GM18867 (cell line): Measurements from ENCODE around the gene GLRX.

Experiments
- ATAC-seq: cut with Tn5 transposase; IDR thresholded peaks from one replicate; pipeline ENCODE4 v1.9.1; 2021; ENCODE audit warnings: mild to moderate bottlenecking, moderate library complexity; ENCODE audit not compliant: unreplicated experiment

GLRX gene, protein sequence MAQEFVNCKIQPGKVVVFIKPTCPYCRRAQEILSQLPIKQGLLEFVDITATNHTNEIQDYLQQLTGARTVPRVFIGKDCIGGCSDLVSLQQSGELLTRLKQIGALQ

DNA sequence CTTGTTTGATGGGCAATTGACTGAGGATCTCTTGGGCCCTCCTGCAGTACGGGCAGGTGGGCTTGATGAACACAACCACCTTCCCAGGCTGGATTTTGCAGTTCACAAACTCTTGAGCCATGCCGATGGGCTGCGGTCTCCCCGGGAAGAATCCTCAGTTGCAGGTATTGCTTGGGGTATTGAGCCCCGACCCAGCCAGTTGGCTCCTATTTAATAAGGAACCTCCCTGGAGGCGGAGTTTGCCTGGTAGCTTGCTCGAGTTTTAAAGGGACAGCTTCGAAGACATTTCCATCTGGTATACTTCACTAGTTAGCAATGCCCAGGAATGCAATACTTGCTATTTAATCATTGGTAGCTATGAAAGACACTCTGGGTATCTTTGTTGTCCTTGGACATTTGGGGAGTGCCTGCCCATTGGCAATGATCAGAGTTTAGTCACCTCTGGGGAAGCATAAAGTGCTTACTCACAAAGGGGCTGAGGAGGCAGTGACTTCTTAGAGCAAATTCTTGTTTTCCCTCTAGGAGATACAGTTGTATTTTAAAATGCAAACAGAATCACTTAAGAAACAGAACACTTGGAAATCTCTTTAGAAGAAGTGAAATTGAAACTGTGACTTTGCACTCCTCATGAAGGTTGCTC lies at the start of gene GLRX:
Gene GLRX (minus strand): TSS at position 185 of the 640 bp plus-strand sequence. CDS start 64 bp downstream, at position 121.
- ATAC-seq: peak; percentile 58

DNA sequence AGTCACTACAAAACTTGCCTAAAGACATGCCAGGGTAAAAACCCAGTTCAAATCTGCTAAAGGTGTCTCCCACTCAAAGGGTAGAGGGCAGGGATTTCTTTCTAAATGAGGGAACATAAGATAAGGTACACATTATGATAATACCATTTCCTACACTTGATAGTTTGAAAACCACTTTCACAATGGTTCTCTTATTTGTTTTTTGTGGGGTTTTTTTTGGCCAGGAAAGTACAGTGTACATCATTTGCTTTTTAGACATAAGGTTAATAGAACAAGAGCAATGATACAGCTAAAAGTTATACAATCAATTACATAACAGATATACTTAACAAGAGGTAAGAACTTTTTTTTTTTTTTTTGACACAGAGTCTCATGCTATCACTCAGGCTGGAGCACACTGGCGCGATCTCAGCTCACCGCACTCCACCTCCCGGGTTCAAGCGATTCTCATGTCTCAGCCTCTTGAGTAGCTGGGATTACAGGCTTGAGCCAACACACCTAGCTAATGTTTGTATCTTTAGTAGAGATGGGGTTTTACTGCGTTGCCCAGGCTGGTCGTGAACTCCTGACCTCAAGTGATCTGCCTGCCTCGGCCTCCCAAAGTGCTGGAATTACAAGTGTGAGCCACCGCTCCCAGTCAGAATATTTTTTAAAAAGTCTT lies 48.8 kb upstream of the GLRX start:
- no peak for ATAC-seq

- peak; percentile 63 for ATAC-seq
Measured at GRCh38 chr5:95870105-95870672, 47.7 kb upstream of the GLRX start.

DNA sequence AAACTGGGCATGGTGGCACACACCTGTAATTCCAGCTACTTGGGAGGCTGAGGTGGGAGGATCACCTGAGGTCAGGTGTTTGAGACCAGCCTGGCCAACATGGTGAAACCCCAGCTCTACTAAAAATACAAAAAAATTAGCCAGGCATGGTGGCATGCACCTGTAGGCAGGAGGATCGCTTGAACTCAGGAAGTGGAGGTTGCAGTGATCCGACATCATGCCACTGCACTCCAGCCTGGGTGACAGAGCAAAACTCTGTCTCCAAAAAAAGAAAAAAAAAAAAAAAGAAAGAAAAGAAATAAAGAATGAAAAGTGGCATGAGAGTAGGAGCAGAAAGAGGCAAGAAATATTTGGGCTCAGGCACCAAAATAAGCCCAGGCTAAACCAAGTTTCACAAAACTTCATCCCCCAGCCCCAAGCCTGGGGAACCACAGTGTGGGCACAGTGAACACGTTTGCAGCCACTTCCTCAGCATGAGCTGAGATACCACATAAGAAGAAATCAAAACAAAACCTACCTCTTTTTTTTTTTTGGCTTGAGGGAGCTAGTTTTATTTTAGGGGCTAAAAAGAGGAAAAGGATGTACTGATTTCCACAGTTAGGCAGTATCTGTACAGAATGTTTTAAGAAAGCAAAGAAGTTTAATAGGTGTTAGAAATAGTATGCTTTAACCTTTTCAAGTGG lies 46.8 kb upstream of the GLRX start:
- peak; percentile 56 for ATAC-seq

DNA sequence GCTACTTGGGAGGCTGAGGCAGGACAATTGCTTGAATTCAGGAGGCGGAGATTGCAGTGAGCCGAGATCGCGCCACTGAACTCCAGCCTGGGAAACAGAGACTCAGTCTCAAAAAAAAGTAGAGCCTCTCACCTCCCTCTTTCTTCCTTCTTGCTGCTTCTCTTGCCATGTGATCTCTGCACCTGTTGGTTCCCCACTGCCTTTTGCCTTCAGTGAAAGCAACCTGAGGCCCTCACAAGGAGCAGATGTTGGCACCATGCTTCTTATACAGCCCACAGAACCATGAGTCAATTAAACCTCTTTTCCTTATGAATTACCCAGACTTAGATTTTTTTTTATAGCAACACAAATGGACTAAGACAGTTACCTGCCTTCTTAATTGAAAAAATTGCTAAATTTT lies 45.6 kb upstream of the GLRX start:
- no peak for ATAC-seq

DNA sequence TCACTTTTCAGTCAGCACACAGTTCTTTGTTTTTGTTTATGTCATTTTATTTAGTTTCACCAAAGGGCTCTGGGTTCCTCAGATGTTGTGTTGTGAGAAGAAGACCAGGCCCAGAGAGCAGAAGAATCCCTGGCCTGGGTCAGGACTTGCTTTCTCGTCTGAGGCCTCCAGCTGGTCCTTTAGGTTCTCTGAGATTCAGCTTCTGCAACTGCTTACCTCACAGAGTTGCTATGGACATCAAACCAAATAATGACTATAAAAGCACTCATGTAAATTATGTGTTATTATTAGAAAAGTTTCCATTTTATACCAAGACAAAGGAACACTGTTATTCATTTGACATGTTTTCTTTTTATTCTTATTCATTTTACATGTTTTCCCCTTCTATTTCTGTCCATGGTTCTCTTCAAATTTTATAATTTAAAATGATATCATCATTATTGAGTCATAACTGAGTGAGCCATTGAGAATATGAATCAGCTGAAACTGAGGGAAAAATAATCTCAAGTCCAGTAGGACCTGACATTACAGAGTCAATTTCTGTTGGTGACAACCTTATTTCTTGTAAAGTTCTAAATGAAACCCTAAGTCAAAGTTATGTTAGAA lies 44.0 kb upstream of the GLRX start:
- no peak for ATAC-seq

GRCh38 chr5:95864944-95865504 lies 42.5 kb upstream of the GLRX start:
- no peak for ATAC-seq

DNA sequence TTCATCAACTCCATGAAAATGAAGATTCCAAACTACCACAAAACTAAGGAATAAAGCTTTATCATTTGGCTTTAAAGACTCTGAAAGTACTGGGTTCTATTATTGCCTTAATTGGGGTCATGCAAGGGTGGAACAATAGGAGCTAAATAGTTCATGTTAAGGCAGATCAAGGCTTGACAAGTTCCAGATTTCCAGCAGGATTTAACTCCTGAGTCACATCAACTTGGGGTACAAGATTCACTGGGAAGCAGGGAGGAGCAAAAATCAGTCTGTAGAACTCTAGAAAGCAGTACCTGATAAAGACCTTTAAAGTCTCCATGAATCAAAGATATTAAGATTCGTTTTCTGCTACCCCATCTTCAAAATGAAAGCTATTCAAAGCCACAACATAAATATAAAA lies 41.9 kb upstream of the GLRX start:
- ATAC-seq: no peak

DNA sequence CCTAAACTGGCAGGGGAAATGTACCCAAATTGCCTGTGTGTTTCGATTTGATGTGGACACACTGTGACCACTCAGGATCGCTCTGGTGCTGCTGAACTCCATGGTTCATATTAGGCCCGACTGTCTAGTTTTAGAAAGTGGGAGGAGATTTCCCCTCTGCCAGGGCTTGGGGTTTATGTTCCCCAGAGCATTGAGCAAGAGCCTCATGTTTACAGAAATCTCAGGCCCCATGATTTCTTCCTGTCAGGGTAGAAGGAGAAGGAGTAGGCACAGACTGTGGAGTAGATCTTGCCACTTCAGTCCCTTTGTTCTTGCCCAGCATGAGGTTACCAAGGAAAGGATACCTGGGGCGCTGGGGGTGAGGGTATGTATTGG lies 40.8 kb upstream of the GLRX start:
- no peak for ATAC-seq

DNA sequence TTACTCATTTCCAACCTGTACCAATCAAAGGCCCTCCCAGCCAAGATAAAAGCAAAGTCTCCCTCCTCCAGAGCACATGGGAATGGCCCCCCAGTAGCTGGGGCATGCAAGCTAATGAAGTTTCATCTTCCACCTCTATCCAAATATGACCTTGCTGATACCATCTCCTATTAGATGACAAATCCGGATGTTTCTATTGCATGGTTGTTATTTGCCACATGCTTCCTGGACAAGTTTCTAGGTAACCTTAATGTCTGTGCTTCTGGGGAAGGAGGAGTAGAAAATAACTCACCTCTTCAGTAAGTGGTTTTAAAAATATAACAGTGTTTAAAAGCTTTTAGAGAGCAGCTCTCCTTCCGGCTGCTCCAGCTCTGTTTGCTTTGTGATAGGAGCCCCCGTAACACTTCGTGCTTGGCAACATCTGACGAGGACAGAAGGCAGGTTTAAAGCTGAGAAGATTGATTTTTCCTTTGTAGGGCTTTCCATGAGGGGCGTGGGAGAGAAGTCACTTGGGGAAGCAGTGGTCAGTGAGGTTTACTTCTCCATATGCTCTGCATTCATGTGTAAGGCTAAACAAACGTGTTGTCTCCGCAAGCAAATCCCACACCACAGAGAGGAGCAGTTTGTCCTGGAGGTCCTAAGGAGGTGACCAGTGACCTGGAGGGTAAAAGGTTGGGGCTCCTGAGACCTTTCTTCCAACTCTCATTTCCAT lies 40.3 kb upstream of the GLRX start:
- ATAC-seq: no peak

DNA sequence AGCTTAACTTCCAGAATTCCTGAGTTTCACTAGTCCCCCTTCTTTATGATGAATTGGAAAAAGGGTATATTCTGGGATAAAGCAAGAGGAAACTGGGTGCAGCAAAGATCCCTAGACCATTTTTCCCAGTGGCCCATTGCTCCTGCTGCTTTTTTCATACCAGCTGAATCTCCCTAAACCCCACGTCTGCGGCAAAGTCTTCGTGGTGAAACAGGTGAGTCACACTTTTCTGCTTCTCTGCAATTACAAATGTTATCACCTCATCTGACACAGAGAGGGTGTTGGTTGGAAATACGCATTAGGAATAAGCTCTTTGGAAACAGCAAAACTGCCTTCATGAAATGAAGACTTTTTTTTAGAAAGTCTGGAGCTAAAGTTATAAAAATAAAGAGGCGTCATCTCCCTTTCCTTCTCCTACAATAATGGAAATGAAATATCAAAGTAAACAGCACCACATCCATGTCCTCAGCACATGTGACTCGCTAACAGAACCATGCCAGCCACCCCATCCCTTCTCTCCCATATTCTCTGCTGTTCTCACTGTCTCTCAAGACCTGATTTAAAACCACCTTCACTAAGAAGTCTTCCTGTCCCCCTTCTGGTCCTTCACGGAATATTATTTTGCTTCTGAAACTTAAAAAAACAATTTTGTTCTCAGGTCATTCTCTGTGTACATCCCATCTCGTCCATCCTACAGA lies 39.5 kb upstream of the GLRX start:
- no peak for ATAC-seq

- ATAC-seq: no peak
Measured at GRCh38 chr5:95861221-95861863, 38.8 kb upstream of the GLRX start.

DNA sequence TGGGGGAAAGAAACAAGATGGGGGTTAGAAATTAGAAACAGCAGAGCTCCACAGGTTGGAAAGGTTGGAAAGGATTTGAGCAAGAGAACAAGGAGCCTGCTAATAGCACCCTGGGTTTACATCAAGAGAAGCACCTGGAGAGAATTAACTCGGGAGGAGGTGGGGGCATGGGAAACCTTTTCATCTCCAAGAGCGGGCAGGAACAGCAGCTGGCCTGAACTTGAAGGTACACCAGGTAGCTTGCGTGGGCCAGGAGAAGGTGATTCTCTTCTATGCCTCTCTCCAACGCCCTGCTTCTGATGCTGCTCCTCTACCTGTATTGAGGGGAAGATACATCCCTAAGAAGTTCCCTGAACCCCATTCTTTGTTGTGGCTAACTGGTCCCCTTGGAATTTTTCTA lies 37.1 kb upstream of the GLRX start:
- no peak for ATAC-seq

GRCh38 chr5:95858661-95859595 lies 36.4 kb upstream of the GLRX start:
- peak; percentile 96 for ATAC-seq

- no peak for ATAC-seq
Measured at GRCh38 chr5:95858023-95858461, 35.5 kb upstream of the GLRX start.

DNA sequence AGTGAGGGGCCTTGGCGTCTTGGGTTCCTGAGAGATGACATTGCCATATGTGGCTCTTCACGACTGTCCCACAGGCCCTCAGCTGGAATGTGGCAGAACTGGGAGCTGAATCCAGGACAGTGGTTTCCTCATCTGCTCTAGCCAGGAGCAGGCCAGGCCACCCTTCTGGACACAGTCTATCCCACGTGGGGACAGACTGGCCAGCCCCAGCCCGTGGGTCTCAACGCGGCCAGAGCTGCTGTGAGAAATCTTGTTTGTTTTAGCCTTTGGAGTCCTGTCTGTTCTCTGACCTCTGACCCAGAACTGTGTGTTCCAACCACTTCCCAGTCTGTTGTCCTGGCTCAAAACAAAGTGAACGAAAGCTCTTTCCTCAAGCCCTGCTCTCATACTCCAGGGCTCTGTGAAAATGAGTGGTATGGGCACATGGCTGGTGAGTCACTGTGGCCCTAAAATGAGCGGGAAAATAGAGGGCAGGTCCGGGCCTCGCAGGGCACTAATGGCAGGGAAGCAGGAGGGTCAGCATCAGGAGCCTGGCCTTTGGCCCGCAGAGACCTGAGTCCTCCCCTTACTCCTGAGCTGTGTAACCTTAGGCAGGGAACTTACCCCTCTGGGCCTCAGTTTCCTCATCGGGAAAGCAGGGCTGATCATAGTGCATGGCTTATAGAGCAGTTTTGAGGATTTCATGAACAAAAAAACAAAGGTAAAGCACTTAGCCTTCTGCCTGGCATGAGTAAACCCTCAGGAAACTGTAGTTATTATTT lies 34.8 kb upstream of the GLRX start:
- no peak for ATAC-seq

- no peak for ATAC-seq
Measured at GRCh38 chr5:95856501-95856981, 34.0 kb upstream of the GLRX start.
